ENCODE measurements around the gene LHX5. TPM values are rescaled to one million over a fixed set of nuclear protein-coding genes. Genes with fewer than 3 reads are reported as not detected.
A peak's percentile ranks its signal among the peaks of the same experiment; 100 is the strongest.

The LHX5 gene
- total RNA-seq, 1 experiment from 2014 or later, result 1.9 TPM

- H3K18ac ChIP-seq (ENCODE audit: insufficient read length, low read depth, low read length), result no peak overlapping the region
- no peak overlapping the region for H2BK15ac ChIP-seq (ENCODE audit: low read depth, low read length)
- no peak overlapping the region for H4K8ac ChIP-seq (replicated peaks; ENCODE audit: insufficient read length, low read depth, low read length)
- no peaks in the 10 kb centered on the region for H3K9me3 ChIP-seq (ENCODE audit: control insufficient read depth, low read depth, low read length)
- H4K20me1 ChIP-seq (ENCODE audit: control insufficient read depth, insufficient read depth, insufficient read length), result no peaks in the 10 kb centered on the region
- Mint-ChIP-seq H3K4me1 (peaks cover 3 to 10% of the 10 kb centered on the region in 2 experiments), H3K36me3 (ENCODE audit: insufficient read depth in 1 of 3, low read depth in 3 of 3) (peaks cover 0 to 4% (median 0%) of the 10 kb centered on the region in 3 experiments; a peak in 1 of 7 replicates), H3K27me3 (ENCODE audit: low read depth) (peaks cover 19% of the 10 kb centered on the region), H3K9me3 (peaks cover 0 to 4% of the 10 kb centered on the region in 2 experiments; a peak in 3 of 5 replicates), H3K4me3 (no peak overlapping the region), H3K27ac (0 out of 7 replicates have a peak overlapping the region, but pooled peaks of 1 of the 3 experiments have one; percentile 10)
- H3K56ac ChIP-seq (ENCODE audit: insufficient read length, low read depth, low read length), result no peak overlapping the region
- no peak overlapping the region for H2AK5ac ChIP-seq (ENCODE audit: insufficient read length, low read length)
- H4K5ac ChIP-seq (ENCODE audit: insufficient read length, low read depth, low read length), result no peak overlapping the region
- H4K91ac ChIP-seq (ENCODE audit: insufficient read length, low read depth, low read length), result no peak overlapping the region
- H2BK20ac ChIP-seq (ENCODE audit: low read depth, low read length, poor library complexity, severe bottlenecking), result no peak overlapping the region
- no peak overlapping the region for H2BK12ac ChIP-seq (ENCODE audit: insufficient read length, low read depth, low read length)
- H3K4me2 ChIP-seq (ENCODE audit: insufficient read depth, insufficient read length, low read length), result no peak overlapping the region
- no peaks in the 10 kb centered on the region for H3K79me2 ChIP-seq (ENCODE audit: insufficient read depth, low read length)
- H2BK5ac ChIP-seq (ENCODE audit: insufficient read length, low read length), result no peak overlapping the region
- H3K23ac ChIP-seq (ENCODE audit: insufficient read length, low read depth, low read length), result no peak overlapping the region
- TF ChIP-seq CTCF (conservative IDR thresholded peaks at IDR 0.05), result no peak
- no peaks in the 10 kb centered on the region for H3K4me1 ChIP-seq (ENCODE audit: insufficient read depth, low read length)
- no peak overlapping the region for H3T11ph ChIP-seq (ENCODE audit: low read length)
- no peak for DNase-seq
- H3K4ac ChIP-seq (ENCODE audit: low read depth, low read length), result no peak overlapping the region
- H2AFZ ChIP-seq (ENCODE audit: low read length), result no peak overlapping the region
- H3K27ac ChIP-seq (ENCODE audit: insufficient read length, low read depth, low read length), result no peak overlapping the region
- H3K14ac ChIP-seq (ENCODE audit: insufficient read depth, low read length), result no peak overlapping the region
- no peak overlapping the region for H2BK120ac ChIP-seq (ENCODE audit: low read depth, low read length, poor library complexity, severe bottlenecking)
- H3K23me2 ChIP-seq (ENCODE audit: insufficient read length, low read depth, low read length, poor library complexity, severe bottlenecking), result no peaks in the 10 kb centered on the region
- H3K27me3 ChIP-seq (ENCODE audit: insufficient read depth, low read length), result no peaks in the 10 kb centered on the region
- H3K79me1 ChIP-seq (ENCODE audit: insufficient read depth, low read depth, low read length, poor library complexity, severe bottlenecking), result no peaks in the 10 kb centered on the region
- H3K9ac ChIP-seq (ENCODE audit: extremely low read depth, insufficient read length, low read length), result no peak overlapping the region
These were observed 38.7 kb downstream of the LHX5 start for GRCh38 chr12:113432986-113433385.
